HuH-7.5 (cell line): ENCODE results near the gene NHERF1.

ENCODE experiments used
- DNase-seq: peaks from one replicate; pipeline ENCODE4 v3.0.0; 2011; ENCODE audit warnings: low spot score

The NHERF1 gene

GRCh38 chr17:74785096-74785980, 36.9 kb downstream of the NHERF1 start:
- peak; percentile 51 for DNase-seq

DNA sequence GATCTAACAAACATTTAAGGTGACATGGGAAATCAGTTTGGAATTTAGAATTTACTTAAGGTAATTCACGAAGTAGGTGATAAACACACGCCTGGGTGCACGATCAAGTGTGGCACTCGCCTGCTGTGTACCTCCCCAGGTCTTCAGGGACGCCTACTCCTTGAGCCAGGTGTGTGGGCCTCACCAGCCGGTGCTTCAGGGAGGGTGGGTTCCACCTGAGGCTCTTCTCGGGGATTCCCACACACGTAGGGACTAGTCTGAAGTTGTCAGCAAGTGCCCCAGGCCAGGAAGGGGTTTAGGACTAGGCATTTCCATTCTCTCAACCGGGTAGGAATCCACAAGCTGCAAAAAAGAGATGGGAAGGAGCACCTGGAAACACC, 37.5 kb downstream of the NHERF1 start:
- no peak for DNase-seq

DNA sequence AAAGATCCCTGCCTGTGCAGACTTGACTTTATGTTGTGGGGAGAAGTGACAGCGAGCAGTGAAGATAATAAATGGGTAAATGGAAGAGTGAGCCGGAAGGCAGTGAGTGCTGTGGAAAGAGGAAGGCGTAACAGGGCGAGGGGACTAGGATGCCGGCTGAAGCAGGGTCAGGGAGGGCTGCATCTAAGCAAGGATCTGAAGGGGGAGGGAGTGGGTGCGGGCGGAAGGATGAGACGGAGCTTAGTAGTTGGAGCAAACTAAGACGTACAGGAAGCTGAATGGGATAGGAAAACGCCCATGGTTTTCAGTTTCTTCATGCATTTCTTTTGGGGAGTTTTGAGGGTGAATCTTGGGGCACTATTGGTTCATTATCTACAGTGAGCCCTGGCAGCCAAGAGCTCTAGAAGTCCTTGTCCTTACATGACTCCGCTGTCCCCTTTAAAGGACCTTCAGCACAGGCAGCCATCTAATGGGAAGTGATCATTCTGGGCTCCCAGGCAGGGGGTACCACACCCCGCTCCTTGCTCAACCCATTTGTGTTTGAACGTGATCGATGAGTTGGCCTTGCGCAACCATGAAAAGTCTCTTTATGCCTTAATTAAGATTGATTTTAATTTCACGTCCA, 38.1 kb downstream of the NHERF1 start:
- DNase-seq, result no peak

DNA sequence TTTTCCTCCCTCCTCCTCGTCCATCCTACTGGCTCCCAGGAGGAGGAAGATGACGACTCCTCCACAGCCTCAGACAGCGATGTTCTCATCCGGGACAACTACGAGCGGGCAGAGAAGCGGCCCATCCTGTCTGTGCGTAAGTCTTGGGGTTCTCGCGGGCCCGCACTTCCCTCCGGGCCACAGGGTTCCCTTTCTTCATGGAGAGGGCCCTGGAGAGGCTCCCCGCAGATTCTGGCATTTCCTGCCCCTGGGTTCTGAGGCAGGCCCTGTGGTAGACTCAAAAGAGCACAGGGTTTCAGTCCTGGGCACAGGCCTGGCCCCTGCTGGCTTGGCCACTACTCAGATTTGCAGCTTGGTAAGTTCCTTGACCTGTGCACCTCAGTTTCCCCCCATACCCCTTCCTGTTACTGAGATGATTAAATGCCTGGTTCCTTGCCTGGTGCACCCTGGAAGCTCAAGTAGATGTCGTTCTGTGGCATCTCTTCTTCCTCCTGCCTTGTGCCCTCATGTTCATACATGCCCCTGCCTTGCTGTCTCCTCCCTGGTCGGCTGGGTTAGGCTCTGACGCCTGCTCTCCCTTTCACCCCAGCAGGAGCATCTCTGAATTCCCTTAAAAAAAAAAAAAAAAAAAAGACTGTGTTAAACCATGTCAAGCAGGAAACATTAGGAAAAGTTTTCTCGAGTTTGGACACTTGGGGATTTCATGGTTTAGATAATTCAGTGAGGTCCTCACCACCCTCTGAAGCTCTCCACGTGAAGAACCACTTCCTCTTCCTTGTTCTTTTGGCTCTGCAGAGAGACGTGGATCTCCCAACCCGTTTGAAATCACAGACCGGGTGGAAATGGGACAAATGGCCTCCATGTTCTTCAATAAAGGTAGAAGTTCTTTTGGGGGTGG, 42.0 kb downstream of the NHERF1 start:
- DNase-seq, result no peak

- DNase-seq, result no peak
Observed at GRCh38 chr17:74792586-74793105, 44.2 kb downstream of the NHERF1 start.

- DNase-seq, result no peak
Observed at GRCh38 chr17:74795327-74796020, 47.0 kb downstream of the NHERF1 start.

- no peak for DNase-seq
Observed at GRCh38 chr17:74796211-74796610, 47.8 kb downstream of the NHERF1 start.

GRCh38 chr17:74796866-74797265, 48.4 kb downstream of the NHERF1 start:
- DNase-seq, result no peak

GRCh38 chr17:74797824-74798223, 49.4 kb downstream of the NHERF1 start:
- no peak for DNase-seq

GRCh38 chr17:74798239-74798707, 49.8 kb downstream of the NHERF1 start:
- no peak for DNase-seq

GRCh38 chr17:74799097-74799496, 50.7 kb downstream of the NHERF1 start:
- DNase-seq, result no peak

GRCh38 chr17:74800531-74800930, 52.1 kb downstream of the NHERF1 start:
- no peak for DNase-seq

GRCh38 chr17:74801896-74802295, 53.5 kb downstream of the NHERF1 start:
- no peak for DNase-seq

DNA sequence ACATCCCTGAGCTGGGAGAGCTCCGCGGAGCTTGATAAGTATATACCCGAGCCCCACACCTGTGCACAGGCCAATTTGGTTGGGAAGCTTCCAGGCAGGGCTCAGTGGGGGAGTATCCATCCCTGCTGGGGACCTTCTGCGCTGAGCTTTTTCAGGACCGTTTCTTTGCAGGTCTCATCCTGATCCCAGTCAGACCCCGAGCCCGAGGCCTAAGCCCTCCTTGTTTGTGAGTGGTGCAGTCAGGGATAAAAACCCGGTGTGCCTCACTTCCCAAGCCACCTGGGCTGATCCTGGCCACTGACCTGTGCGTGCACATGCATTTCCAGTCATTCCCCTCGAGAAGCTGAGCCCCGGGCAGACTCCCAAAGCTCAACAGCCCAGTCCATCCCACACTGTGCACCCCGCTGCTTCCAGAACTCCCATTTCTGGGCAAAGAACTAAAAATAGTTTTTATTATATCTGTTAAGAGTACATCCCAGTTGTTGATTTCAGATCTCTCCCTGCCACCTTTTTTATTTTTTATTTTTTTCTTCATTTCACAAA, 55.0 kb downstream of the NHERF1 start:
- DNase-seq, result no peak

GRCh38 chr17:74803971-74804370, 55.5 kb downstream of the NHERF1 start:
- DNase-seq, result no peak

DNA sequence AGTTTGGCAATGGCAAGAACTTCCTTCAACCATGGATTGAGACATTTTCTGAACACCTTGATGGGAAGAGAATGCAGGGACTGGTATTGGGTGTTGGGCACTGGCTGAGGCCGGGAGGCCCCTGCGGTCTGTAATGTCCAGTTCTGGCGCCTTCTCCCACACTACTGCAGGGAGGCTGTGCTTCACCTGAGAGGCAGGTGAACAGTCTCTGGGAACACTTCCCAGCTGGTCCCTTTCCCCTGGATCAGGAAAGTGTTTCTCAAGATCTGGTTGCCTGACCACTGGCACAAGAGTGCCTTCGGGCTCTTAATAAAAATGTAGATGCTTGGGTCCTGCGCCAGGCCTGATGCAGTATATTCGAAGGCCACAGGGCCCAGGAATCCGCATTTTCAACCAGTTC, 56.3 kb downstream of the NHERF1 start:
- DNase-seq, result no peak

GRCh38 chr17:74805591-74805991, 57.2 kb downstream of the NHERF1 start:
- no peak for DNase-seq

DNA sequence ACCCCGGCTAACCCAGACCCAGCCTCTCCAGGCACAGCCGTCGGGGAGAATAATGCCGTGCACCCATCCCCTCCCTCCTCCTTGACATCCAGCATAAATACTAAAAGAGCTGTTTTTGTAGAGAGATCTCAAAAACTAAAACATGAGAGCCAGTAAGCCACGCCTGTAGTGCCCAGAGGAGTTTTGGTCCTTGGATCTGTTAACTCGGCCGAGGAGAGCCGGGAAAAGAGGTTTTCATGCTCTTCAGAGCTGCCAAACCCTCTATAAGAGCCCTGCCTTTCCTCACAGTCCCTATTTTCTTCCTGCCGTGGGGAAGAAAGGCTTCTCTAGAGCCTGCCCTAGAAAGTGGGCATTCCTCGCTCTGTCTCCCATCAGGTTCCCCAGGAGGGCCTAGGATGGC, 57.9 kb downstream of the NHERF1 start:
- no peak for DNase-seq

DNA sequence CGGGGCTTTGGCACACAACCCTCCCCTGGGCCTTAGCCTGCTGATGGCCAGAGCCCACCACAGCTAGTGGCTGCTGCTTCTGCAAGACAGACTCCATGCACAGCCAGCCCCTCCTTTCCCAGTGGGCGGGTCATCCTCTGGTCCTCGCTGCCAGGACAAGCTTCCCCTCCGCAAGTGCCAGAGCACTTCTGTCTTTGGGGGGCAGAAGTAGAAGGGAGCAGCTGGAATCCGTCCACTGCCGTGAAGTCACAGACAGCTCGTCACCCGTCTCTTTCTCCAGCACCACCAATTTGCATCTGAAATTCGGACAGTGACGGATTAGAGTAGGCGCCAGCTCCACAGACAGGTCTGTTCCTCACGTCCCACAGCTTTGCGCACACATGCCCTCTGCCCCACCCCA, 59.0 kb downstream of the NHERF1 start:
- DNase-seq, result no peak

DNA sequence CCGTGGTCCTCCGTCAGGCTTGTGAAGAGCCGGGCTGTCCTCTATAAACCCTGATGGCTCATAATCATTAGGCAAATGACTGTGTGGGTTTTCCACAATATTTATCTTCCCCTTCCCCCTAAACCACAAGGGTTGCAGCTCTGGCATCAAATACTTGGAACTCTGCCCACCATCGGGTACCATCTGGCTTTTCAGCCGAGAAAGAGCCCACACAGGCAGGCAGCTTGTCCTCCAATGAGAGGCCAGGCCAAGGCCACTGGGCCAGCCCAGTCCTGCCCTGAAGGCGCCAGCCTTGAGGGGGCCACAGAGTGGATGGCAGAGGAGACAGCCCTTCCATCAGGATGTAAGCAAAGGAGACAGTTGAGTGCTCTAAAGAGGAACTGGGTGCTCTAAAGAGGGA, 59.5 kb downstream of the NHERF1 start:
- no peak for DNase-seq

DNA sequence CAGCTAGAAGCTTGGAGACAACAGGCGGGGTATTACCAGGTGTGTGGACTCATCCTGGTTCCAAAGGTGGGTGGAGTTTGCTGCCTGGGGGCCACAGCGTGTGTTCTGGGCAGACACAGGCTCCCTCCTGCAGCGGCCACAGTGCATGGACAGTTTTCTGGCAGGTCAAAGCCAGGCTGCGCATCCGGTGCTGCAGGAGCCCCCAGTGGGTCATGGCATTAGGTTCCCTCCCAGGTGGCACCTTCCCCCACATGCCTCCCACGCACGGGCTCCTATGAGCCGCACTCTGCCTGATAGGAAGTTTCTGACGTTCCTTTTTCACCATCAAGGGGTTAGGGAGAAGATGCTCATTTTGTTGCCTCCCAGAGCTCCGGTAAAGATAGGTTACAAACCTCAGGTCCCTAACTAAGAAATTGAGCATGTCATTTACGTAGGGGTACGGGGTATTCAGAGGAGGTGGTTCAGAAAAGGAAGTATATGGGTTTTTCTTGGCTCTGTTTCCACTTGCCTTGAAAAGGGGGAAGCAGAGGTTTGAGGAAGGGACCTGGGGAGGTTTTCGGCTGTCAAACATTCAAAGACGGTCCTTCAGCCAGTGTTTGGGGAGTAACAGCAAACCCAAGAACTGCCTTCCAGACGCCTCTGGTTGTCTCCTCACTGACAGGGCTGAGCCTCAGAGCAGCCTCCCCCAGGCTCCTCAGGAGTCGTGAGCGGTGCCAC, 60.4 kb downstream of the NHERF1 start:
- no peak for DNase-seq
